GM12878 (cell line): ENCODE data around the gene METTL5. TPM values are rescaled to one million over a fixed set of nuclear protein-coding genes. Genes with fewer than 3 reads are reported as not detected.

ENCODE experiments used
- ATAC-seq: fragments of 200-7000 bp; cut with Tn5 transposase; 3 replicates; pipeline ENCODE4 v1.9.1; 2020; ENCODE audit warnings: mild to moderate bottlenecking, moderate library complexity
- BruUV-seq: library from RNA; stranded (reverse); fragments of 400-500 nt; replicated peaks from 2 replicates; lab custom pipeline; 2021; lab: Mats Ljungman, UMichigan
- CTCF ChIA-PET: fragments of 300-600 bp; sonication (Branson Sonifier 250); formaldehyde crosslinking; extraction: SDS; loops from one replicate; lab custom pipeline; 2021; ENCODE audit warnings: inconsistent platforms; lab: Yijun Ruan, JAX
- POLR2A ChIA-PET: fragments of 350-600 bp; formaldehyde crosslinking; extraction: SDS; loops from one replicate; lab custom pipeline; 2021; ENCODE audit warnings: inconsistent platforms; lab: Charles Lee
- RAD21 ChIA-PET: fragments of 300-600 bp; sonication (Branson Sonifier 250); formaldehyde crosslinking; loops from one replicate; lab custom pipeline; 2023; ENCODE audit warnings: antibody characterized with exemption; ENCODE audit not compliant: unreplicated experiment; lab: Charles Lee
- SMC1A ChIA-PET: fragments of 300-600 bp; sonication (Branson Sonifier 250); formaldehyde crosslinking; loops from one replicate; lab custom pipeline; 2023; ENCODE audit not compliant: unreplicated experiment, uncharacterized antibody; lab: Charles Lee
- DNase-seq: peaks from one replicate; pipeline ENCODE4 v3.0.0-alpha.2; 2011; ENCODE audit warnings: low read depth, low spot score
- FAIRE-seq: peaks from 3 replicates; lab custom pipeline; 2011; peaks lifted over from hg19 to GRCh38; lab: Jason Lieb, UNC
- H2AFZ ChIP-seq: 2 replicates; pipeline ENCODE4 v1.6.0; 2011; ENCODE audit warnings: low read depth, low read length, control low read depth; ENCODE audit not compliant: control insufficient read depth
- H3K27ac ChIP-seq: 2 replicates; pipeline ENCODE4 v1.5.1; 2011; ENCODE audit warnings: control low read depth; ENCODE audit not compliant: control insufficient read depth, insufficient read depth
- H3K27me3 ChIP-seq, 2 experiments: replicated peaks in 1 of 2; 2 replicates each; pipeline versions ENCODE4 v1.6.0 to v1.6.1; 2011; ENCODE audit warnings: low read length in 1 of 2; ENCODE audit not compliant: control insufficient read depth in 2 of 2, insufficient read depth in 2 of 2
- H3K36me3 ChIP-seq, 2 experiments: 2 replicates each; pipeline ENCODE4 v1.5.1; 2011; ENCODE audit warnings: low read length in 1 of 2; ENCODE audit not compliant: control insufficient read depth in 2 of 2, insufficient read depth in 2 of 2
- H3K4me1 ChIP-seq: 2 replicates; pipeline ENCODE4 v1.6.1; 2011; ENCODE audit warnings: mild to moderate bottlenecking, low read length, moderate library complexity, mixed read lengths; ENCODE audit not compliant: control insufficient read depth, insufficient read depth
- H3K4me2 ChIP-seq: 2 replicates; pipeline ENCODE4 v1.6.0; 2011; ENCODE audit warnings: control low read depth; ENCODE audit not compliant: control insufficient read depth, insufficient read depth
- H3K4me3 ChIP-seq: fragments of 200-600 bp; sonication (generic); 2 replicates; pipeline ENCODE4 v1.5.1; 2016
- H3K79me2 ChIP-seq: 2 replicates; pipeline ENCODE4 v1.6.0; 2011; ENCODE audit warnings: low read length; ENCODE audit not compliant: control insufficient read depth, insufficient read depth
- H3K9ac ChIP-seq: 2 replicates; pipeline ENCODE4 v1.8.0; 2011; ENCODE audit warnings: low read length, control low read depth, mixed read lengths; ENCODE audit not compliant: control insufficient read depth, insufficient read depth
- H3K9me3 ChIP-seq: replicated peaks from 3 replicates; pipeline ENCODE4 v1.5.1; 2011; ENCODE audit warnings: mild to moderate bottlenecking, low read length; ENCODE audit not compliant: control insufficient read depth, insufficient read depth
- H4K20me1 ChIP-seq: 2 replicates; pipeline ENCODE4 v1.6.0; 2011; ENCODE audit not compliant: control insufficient read depth, insufficient read depth
- E4F1 ChIP-seq: fragments of 450-650 bp; IDR thresholded peaks from 2 replicates; pipeline ENCODE4 v1.6.1; 2018; ENCODE audit warnings: borderline replicate concordance, mild to moderate bottlenecking; ENCODE audit not compliant: partially characterized antibody
- EP300 ChIP-seq, 2 experiments: fragments of 150-350 bp in 1 of 2; IDR thresholded peaks; 2 replicates each; pipeline ENCODE4 v1.6.1; 2011 to 2012; ENCODE audit warnings: low read depth in 2 of 2, low read length in 2 of 2, borderline replicate concordance in 1 of 2, improper control_type of control experiment in 1 of 2, inconsistent platforms in 1 of 2; ENCODE audit not compliant: control insufficient read depth in 1 of 2
- EZH2 ChIP-seq: IDR thresholded peaks from 2 replicates; pipeline ENCODE4 v1.6.1; 2012; ENCODE audit warnings: low read depth, mild to moderate bottlenecking, control low read depth, inconsistent platforms, low read length, borderline replicate concordance; ENCODE audit not compliant: control insufficient read depth
- RCOR1 ChIP-seq: conservative IDR thresholded peaks from 2 replicates; pipeline ENCODE4 v1.6.1; 2012; ENCODE audit warnings: low read depth, low read length, improper control_type of control experiment
- RUNX3 ChIP-seq: IDR thresholded peaks from 2 replicates; pipeline ENCODE4 v1.6.1; 2012; ENCODE audit warnings: low read length, inconsistent platforms
- SKIL ChIP-seq: fragments of 450-650 bp; IDR thresholded peaks from 2 replicates; pipeline ENCODE4 v1.6.1; 2017; ENCODE audit warnings: mild to moderate bottlenecking, low read depth, inconsistent platforms; ENCODE audit not compliant: poor library complexity, severe bottlenecking
- YBX1 ChIP-seq: fragments of 450-650 bp; IDR thresholded peaks from 2 replicates; pipeline ENCODE4 v1.6.1; 2016; ENCODE audit warnings: antibody characterized with exemption
- WGBS: methylation state at CpG from one replicate; pipeline ENCODE4 v1.1.6; 2016; ENCODE audit warnings: low lambda C conversion rate; ENCODE audit not compliant: insufficient replicate concordance, insufficient coverage; ENCODE audit errors: missing lambda C conversion rate; 5-methylcytosine and 5-hydroxymethylcytosine counted together
- in situ Hi-C: fragments of 300-500 bp; cut with MboI; formaldehyde crosslinking; loops from 9 replicates; pipeline ENCODE4 v1.14.3; 2018; ENCODE audit warnings: mixed read lengths
- intact Hi-C: fragments of 100-400 bp; cut with micrococcal nuclease; formaldehyde crosslinking; loops from one replicate; pipeline ENCODE4 v1.14.2; 2022; ENCODE audit not compliant: unreplicated experiment
- polyA plus RNA-seq, 11 experiments: library from polyadenylated mRNA; depleted of rRNA in 4 of 11; unstranded in 6 of 11; stranded (reverse) in 5 of 11; fragments of >200 nt; fragmentation: Nextera tagmentation in 4 of 11; fragmentation: Illumina TruSeq in 1 of 11; extraction: Ambion mirVana in 4 of 11; extraction: Trizol in 1 of 11; gene quantifications; 1 replicate in 1 of 11; 2 replicates in 10 of 11; pipeline versions ENCODE4 v1.2.1 to v1.2.3, GENCODE V29; 2011 to 2016; ENCODE audit warnings: inconsistent platforms in 2 of 11, missing spikeins in 2 of 11, low read depth in 1 of 11
- total RNA-seq, 4 experiments: library from RNA; depleted of rRNA in 3 of 4; stranded (reverse); fragments of >200 nt in 3 of 4; fragmentation: Illumina TruSeq in 1 of 4; extraction: Trizol in 1 of 4; gene quantifications; 2 replicates each; pipeline versions ENCODE4 v1.2.1 to v1.2.3, GENCODE V29; 2013 to 2021
- TF ChIP-seq, protein P1 (sequence below): fragments of 450-650 bp; formaldehyde crosslinking; IDR thresholded peaks from 2 replicates; pipeline ENCODE4 v1.5.0; 2022; ENCODE audit warnings: mild to moderate bottlenecking, missing genetic modification characterization
- TF ChIP-seq, protein P2 (sequence below): IDR thresholded peaks from 2 replicates; pipeline ENCODE4 v1.6.1; 2012; ENCODE audit warnings: low read depth, low read length, improper control_type of control experiment

Gene METTL5
- total and polyA plus RNA-seq, 10 of the 15 experiments (the other 5 are each of a cell fraction or from before 2014, with no cell fraction given), result 55.0 to 204 (median 87.4) TPM

DNA sequence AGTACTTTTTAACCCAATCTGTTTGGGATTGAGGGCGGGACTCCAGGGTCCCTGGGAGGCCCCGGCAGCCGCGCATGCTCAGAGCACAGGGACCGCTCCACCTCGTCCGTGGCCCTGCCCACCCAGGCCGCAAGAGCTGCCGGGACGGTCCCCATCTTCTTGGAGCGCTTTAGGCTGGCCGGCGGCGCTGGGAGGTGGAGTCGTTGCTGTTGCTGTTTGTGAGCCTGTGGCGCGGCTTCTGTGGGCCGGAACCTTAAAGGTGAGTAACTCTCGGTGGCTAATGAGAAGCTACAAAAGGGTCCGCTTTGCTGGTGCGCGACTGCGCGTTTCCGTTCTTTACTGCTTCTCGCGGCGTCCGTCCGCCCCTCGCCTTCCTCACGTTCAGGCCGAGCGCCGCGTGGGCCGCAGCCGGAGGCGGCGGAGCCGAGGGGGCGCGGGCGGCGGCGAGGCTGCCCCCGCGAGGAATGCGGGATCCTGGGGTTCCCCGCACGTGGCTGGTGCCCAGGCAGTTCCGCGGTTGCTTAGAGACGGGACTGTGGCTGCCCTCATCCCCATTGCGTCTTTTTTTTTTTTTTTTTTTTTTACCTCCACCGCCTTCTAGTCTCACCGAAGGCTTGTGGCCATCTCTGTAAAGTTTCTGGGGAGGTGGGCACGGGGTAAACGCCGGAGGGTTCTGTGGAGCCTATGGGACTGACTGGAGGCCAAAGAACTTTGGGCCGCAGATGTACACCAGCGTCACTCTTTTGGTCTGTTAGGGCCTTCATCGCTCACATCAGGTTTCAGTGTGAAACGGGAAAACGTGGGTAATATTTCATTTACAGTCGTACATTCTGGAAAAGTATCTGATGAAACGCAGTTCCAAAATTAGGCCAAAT is 25.8 kb downstream of the METTL5 start, which contains the start of gene SSB:
Gene SSB, plus strand, starts transcription at position 154 of the 875 bp plus-strand sequence. CDS start 2,090 bp downstream, outside the sequence.
- H3K79me2 ChIP-seq, result peaks cover 42% of the 10 kb centered on the region
- no peaks in the 10 kb centered on the region; the same call in 1 of the 2 replicates for H3K4me1 ChIP-seq
- H3K27ac ChIP-seq, result peak within 1 kb of the TSS; percentile 85
- H2AFZ ChIP-seq, result peak within 1 kb of the TSS; percentile 87
- under 1% methylated on average over 67 of the region's 67 CpGs for WGBS
- DNase-seq, result peak; percentile 85
- in situ Hi-C loops (no loop called here), intact Hi-C loops (loop anchor here (10.0 kb wide), 1 partner anchor 274 kb away; no protein-coding TSS in a partner anchor)
- no peaks in the 10 kb centered on the region for H3K27me3 ChIP-seq
- peak within 1 kb of the TSS; percentile 62 for H3K4me2 ChIP-seq
- peak; percentile 98 for ATAC-seq
- ChIA-PET RAD21 (interaction anchor here (0.6 to 1.6 kb wide), 2 partner anchors 25 to 361 kb away, joined by 3 to 6 read pairs; partner anchors contain the start of gene METTL5), SMC1A (no interaction called here), CTCF (interaction anchor here (0.9 to 1.6 kb wide), 4 partner anchors 25 to 141 kb away, joined by 3 to 5 read pairs (median 4); partner anchors contain the start of gene METTL5), POLR2A (interaction anchor here (0.5 to 1.2 kb wide), 6 partner anchors 26 to 761 kb away, joined by 3 to 6 read pairs (median 3); partner anchors contain the start of gene METTL5)
- no peaks in the 10 kb centered on the region for H4K20me1 ChIP-seq
- H3K36me3 ChIP-seq, result peaks cover 0 to 4% of the 10 kb centered on the region in 2 experiments; a peak in 2 of 4 replicates
- peak within 1 kb of the TSS; percentile 80 for H3K9ac ChIP-seq
- FAIRE-seq, result peak; percentile 99
- no peaks in the 10 kb centered on the region; the same call in 2 of the 3 replicates for H3K9me3 ChIP-seq
- no TSS peak for BruUV-seq
- peak within 1 kb of the TSS; percentile 80 for H3K4me3 ChIP-seq
- TF ChIP-seq EZH2, result no peak
- no peak for TF ChIP-seq YBX1
- TF ChIP-seq E4F1, result no peak
- TF ChIP-seq, protein P1, sequence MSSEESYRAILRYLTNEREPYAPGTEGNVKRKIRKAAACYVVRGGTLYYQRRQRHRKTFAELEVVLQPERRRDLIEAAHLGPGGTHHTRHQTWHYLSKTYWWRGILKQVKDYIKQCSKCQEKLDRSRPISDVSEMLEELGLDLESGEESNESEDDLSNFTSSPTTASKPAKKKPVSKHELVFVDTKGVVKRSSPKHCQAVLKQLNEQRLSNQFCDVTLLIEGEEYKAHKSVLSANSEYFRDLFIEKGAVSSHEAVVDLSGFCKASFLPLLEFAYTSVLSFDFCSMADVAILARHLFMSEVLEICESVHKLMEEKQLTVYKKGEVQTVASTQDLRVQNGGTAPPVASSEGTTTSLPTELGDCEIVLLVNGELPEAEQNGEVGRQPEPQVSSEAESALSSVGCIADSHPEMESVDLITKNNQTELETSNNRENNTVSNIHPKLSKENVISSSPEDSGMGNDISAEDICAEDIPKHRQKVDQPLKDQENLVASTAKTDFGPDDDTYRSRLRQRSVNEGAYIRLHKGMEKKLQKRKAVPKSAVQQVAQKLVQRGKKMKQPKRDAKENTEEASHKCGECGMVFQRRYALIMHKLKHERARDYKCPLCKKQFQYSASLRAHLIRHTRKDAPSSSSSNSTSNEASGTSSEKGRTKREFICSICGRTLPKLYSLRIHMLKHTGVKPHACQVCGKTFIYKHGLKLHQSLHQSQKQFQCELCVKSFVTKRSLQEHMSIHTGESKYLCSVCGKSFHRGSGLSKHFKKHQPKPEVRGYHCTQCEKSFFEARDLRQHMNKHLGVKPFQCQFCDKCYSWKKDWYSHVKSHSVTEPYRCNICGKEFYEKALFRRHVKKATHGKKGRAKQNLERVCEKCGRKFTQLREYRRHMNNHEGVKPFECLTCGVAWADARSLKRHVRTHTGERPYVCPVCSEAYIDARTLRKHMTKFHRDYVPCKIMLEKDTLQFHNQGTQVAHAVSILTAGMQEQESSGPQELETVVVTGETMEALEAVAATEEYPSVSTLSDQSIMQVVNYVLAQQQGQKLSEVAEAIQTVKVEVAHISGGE (CRISPR knock-in tag), result 0 out of 2 replicates have a peak, but pooled peaks have one; percentile 32
- no peak for TF ChIP-seq SKIL
- peak; percentile 57 for TF ChIP-seq RUNX3
- no peak for TF ChIP-seq RCOR1
- TF ChIP-seq, protein P2, sequence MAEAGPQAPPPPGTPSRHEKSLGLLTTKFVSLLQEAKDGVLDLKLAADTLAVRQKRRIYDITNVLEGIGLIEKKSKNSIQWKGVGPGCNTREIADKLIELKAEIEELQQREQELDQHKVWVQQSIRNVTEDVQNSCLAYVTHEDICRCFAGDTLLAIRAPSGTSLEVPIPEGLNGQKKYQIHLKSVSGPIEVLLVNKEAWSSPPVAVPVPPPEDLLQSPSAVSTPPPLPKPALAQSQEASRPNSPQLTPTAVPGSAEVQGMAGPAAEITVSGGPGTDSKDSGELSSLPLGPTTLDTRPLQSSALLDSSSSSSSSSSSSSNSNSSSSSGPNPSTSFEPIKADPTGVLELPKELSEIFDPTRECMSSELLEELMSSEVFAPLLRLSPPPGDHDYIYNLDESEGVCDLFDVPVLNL, result no peak
- 0 out of 4 replicates have a peak, but pooled peaks of 1 of the 2 experiments have one; percentile 26 for TF ChIP-seq EP300 (IDR thresholded peaks at IDR 0.05; ENCODE audit: borderline replicate concordance in 1 of 2, control insufficient read depth in 1 of 2, low read depth in 2 of 2, low read length in 2 of 2)
